ES-I3 (cell line): ENCODE results near the gene HEYL.

Source experiments
- H3K36me3 ChIP-seq: 2 replicates; pipeline ENCODE4 v1.6.1; 2013; ENCODE audit warnings: mild to moderate bottlenecking, low read length, control low read depth, moderate library complexity; ENCODE audit not compliant: insufficient read depth
- H3K4me1 ChIP-seq: 2 replicates; pipeline ENCODE4 v1.6.1; 2013; ENCODE audit warnings: mild to moderate bottlenecking, control low read depth, low read length; ENCODE audit not compliant: insufficient read depth
- H3K9ac ChIP-seq: 2 replicates; pipeline ENCODE4 v1.6.1; 2013; ENCODE audit warnings: low read depth, mild to moderate bottlenecking, low read length, moderate library complexity
- H3K9me3 ChIP-seq: 2 replicates; pipeline ENCODE4 v1.6.1; 2013; ENCODE audit warnings: mild to moderate bottlenecking, low read length, moderate library complexity; ENCODE audit not compliant: control insufficient read depth, insufficient read depth

HEYL gene

GRCh38 chr1:39640861-39641260 lies 1.4 kb upstream of the HEYL start:
- no peak overlapping the region for H3K9ac ChIP-seq
- H3K4me1 ChIP-seq = peaks cover 2% of the 10 kb centered on the region; the same call in 1 of the 2 replicates
- H3K9me3 ChIP-seq = 0 out of 2 replicates have a peak, but pooled peaks cover 2% of the 10 kb centered on the region
- H3K36me3 ChIP-seq = no peaks in the 10 kb centered on the region

GRCh38 chr1:39638965-39639304 lies 508 bp downstream of the HEYL start:
- Histone ChIP-seq H3K36me3 (no peaks in the 10 kb centered on the region), H3K9ac (peak overlapping the region; percentile 67; the same call in 1 of the 2 replicates), H3K9me3 (0 out of 2 replicates have a peak, but pooled peaks cover 2% of the 10 kb centered on the region), H3K4me1 (0 out of 2 replicates have a peak, but pooled peaks cover 10% of the 10 kb centered on the region)

- no peaks in the 10 kb centered on the region for H3K9me3 ChIP-seq
- H3K9ac ChIP-seq = no peak overlapping the region
- no peaks in the 10 kb centered on the region for H3K36me3 ChIP-seq
- H3K4me1 ChIP-seq = peaks cover 10% of the 10 kb centered on the region; the same call in 1 of the 2 replicates
Observed at GRCh38 chr1:39637361-39637760, 2.1 kb downstream of the HEYL start.

GRCh38 chr1:39635871-39636210 lies 3.6 kb downstream of the HEYL start:
- no peaks in the 10 kb centered on the region for H3K36me3 ChIP-seq
- H3K4me1 ChIP-seq = peaks cover 10% of the 10 kb centered on the region; the same call in 1 of the 2 replicates
- no peak overlapping the region for H3K9ac ChIP-seq
- H3K9me3 ChIP-seq = no peaks in the 10 kb centered on the region

- Histone ChIP-seq H3K4me1 (peaks cover 10% of the 10 kb centered on the region; the same call in 1 of the 2 replicates), H3K9me3 (no peaks in the 10 kb centered on the region), H3K9ac (no peak overlapping the region)
Observed at GRCh38 chr1:39635205-39635870, 4.1 kb downstream of the HEYL start.

GRCh38 chr1:39633422-39633821 lies 6.0 kb downstream of the HEYL start:
- Histone ChIP-seq H3K4me1 (peaks cover 10% of the 10 kb centered on the region; the same call in 1 of the 2 replicates), H3K9me3 (no peaks in the 10 kb centered on the region), H3K9ac (peak overlapping the region; percentile 32; the same call in 1 of the 2 replicates), H3K36me3 (no peaks in the 10 kb centered on the region)

More at GRCh38 chr1:39635205-39635870, 4.1 kb downstream of the HEYL start:
- H3K36me3 ChIP-seq = no peaks in the 10 kb centered on the region

GRCh38 chr1:39632682-39633417 lies 6.6 kb downstream of the HEYL start:
- H3K9ac ChIP-seq = peak overlapping the region; percentile 33; the same call in 1 of the 2 replicates
- no peaks in the 10 kb centered on the region for H3K36me3 ChIP-seq
- H3K4me1 ChIP-seq = peaks cover 10% of the 10 kb centered on the region; the same call in 1 of the 2 replicates
- H3K9me3 ChIP-seq = no peaks in the 10 kb centered on the region

GRCh38 chr1:39632323-39632681 lies 7.1 kb downstream of the HEYL start:
- Histone ChIP-seq H3K36me3 (no peaks in the 10 kb centered on the region), H3K4me1 (peaks cover 10% of the 10 kb centered on the region; the same call in 1 of the 2 replicates), H3K9ac (peak overlapping the region; percentile 33; the same call in 1 of the 2 replicates), H3K9me3 (no peaks in the 10 kb centered on the region)

- peaks cover 10% of the 10 kb centered on the region; the same call in 1 of the 2 replicates for H3K4me1 ChIP-seq
- no peak overlapping the region for H3K9ac ChIP-seq
- H3K9me3 ChIP-seq = no peaks in the 10 kb centered on the region
- no peaks in the 10 kb centered on the region for H3K36me3 ChIP-seq
Observed at GRCh38 chr1:39631361-39632322, 7.8 kb downstream of the HEYL start.

GRCh38 chr1:39628807-39629350 lies 10.6 kb downstream of the HEYL start:
- Histone ChIP-seq H3K36me3 (no peaks in the 10 kb centered on the region), H3K9me3 (no peaks in the 10 kb centered on the region), H3K4me1 (no peaks in the 10 kb centered on the region; the same call in 1 of the 2 replicates), H3K9ac (no peak overlapping the region)

GRCh38 chr1:39626646-39627045 lies 12.8 kb downstream of the HEYL start:
- Histone ChIP-seq H3K4me1 (no peaks in the 10 kb centered on the region), H3K9ac (no peak overlapping the region), H3K36me3 (no peaks in the 10 kb centered on the region), H3K9me3 (no peaks in the 10 kb centered on the region)

GRCh38 chr1:39625462-39626273 lies 13.8 kb downstream of the HEYL start:
- H3K9ac ChIP-seq = no peak overlapping the region
- no peaks in the 10 kb centered on the region for H3K9me3 ChIP-seq
- H3K4me1 ChIP-seq = no peaks in the 10 kb centered on the region
- H3K36me3 ChIP-seq = no peaks in the 10 kb centered on the region

GRCh38 chr1:39625009-39625408 lies 14.4 kb downstream of the HEYL start:
- Histone ChIP-seq H3K9ac (no peak overlapping the region), H3K4me1 (no peaks in the 10 kb centered on the region), H3K9me3 (no peaks in the 10 kb centered on the region), H3K36me3 (no peaks in the 10 kb centered on the region)
